Hematopoietic multipotent progenitor cell treated with erythropoietin and hydrocortisone succinate and interleukin-3 and kit ligand, for 4 days (in vitro differentiated cells): ENCODE measurements around the gene MEPE.

ENCODE experiments used
- DNase-seq: peaks from one replicate; pipeline ENCODE4 v3.0.0-alpha.2; 2015

Gene MEPE, protein sequence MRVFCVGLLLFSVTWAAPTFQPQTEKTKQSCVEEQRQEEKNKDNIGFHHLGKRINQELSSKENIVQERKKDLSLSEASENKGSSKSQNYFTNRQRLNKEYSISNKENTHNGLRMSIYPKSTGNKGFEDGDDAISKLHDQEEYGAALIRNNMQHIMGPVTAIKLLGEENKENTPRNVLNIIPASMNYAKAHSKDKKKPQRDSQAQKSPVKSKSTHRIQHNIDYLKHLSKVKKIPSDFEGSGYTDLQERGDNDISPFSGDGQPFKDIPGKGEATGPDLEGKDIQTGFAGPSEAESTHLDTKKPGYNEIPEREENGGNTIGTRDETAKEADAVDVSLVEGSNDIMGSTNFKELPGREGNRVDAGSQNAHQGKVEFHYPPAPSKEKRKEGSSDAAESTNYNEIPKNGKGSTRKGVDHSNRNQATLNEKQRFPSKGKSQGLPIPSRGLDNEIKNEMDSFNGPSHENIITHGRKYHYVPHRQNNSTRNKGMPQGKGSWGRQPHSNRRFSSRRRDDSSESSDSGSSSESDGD

DNA sequence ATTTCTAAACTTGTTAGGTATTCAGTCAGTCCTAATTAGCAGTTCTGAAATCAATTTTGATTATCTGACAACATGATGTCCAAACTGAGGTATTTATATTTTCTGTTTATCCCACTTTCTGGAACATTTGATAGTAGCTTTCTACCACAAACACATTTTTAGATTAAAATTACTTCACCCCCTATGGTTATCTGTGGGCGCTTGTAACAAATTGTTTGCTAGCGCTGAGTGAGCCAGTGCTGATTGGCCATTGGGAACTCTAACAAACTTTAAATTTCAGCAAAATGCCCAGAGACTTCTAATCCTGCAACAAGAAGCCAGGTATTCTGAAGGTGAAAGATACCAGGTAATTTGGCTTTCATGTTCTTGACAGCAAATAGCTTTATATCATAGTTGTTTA lies at the start of gene MEPE:
Gene MEPE (plus strand): TSS at position 301 of the 400 bp plus-strand sequence. CDS start 1,746 bp downstream, outside the sequence.
- DNase-seq: no peak

DNA sequence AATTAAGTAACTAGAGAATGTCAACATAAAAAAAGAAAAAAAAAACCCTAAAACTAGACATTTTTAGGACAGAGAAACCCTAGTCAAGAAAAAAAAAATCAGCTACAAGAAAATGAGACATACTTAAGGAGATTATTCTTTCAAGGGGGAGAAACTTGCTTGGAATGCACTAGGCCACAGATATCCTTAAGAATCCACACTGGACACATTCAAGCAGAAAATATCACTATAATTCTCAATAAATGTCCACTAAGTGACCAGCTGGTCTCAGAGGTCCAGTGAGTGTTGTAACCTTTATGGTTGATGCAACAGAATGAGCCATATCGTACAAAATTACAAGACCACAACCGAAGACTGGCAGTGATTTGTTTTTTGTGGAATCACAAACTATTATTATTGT lies 49.0 kb upstream of the MEPE start:
- no peak for DNase-seq

DNA sequence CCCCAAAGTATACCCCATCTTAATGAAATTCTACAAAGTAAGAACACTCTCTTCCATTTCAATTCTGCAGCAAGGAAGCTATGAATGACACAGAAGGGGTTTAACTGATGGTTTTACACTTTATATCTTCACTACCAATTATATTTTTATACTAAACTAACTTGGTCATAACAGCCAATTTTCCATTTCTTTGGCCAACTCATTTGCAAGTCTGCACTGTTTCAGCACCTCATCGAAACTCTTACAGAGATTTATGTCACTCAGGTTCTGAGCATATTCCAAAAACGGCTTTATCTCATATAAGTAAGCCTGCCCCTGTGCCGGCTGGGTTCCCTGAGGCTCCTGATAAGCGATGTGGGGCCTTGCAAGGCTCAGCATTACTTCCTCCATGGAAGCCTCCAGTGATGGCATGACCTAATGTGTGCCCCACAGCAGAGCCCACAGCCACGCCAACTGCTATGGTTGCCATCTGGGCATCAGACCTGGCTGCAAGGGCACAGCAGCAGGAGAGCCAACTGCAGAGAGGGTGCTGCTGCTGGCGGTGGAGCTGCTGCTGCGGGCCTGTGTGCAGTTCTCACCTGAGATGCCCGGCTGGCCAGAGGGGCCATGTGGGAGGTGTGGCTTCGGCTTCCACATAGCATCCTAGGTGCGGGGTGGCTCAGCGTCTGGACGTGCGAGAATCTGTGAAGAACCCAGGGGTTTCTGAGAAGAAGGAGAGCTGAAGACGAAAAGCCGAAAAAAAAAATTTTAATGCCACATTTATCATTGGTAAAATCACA lies 46.8 kb upstream of the MEPE start:
- DNase-seq: peak; percentile 62

DNA sequence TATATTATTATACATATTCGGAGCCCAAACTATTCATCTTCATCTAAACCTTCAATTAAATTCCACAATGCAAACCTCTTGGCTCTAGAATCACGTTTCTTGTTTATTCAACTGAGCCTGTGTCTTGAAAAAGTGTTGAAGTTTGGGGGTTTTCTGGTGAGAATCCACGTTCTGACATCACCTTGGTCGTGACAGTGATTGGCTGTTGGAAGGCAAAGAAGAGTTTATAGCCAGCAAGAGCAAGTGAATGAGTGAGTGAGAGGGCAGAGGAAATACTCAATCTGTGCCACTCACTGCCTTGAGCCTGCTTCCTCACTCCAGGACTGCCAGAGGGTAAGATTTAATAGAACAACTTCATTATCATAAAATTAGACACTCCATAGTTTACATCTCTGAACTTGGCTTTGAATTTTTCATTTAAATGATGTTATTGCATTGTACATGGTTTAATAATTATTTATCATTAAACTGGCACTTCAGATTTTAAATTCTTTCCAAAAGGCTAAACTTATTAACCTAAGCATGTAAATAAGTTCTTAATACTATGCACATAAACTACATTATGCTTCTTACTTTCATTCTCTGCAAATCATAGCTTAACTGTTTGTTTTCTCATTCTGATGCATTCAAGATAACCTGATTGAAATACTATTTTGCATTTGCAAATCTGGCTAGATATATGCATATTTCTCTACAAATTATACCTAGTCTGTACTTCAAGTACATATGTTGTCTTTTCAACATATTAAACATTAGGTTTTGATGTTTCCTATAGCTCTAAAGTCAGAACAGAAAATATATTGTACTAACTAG lies 33.3 kb upstream of the MEPE start, which contains the start of gene IBSP:
Gene IBSP (plus strand): TSS at position 254 of the 813 bp plus-strand sequence. CDS start 2,808 bp downstream, outside the sequence.
- DNase-seq: no peak

DNA sequence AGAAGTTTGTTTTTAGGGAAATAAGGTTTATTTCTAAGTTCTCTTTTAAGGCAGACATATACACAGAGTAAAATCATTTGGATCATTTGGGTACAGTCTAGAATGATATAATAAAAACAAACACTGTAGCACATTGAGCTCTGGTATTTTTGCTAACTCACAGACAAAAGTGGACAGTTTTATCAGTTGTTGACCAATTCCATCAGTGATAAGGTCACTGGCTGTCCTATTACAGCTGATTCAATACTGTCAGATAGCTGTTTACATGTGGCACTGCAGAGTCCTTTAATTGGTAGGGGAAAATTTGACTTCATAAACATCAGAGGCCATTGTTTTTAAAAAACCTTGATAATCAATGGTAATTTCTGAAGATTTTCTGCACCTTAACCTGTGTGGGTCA lies 29.9 kb upstream of the MEPE start:
- no peak for DNase-seq

DNA sequence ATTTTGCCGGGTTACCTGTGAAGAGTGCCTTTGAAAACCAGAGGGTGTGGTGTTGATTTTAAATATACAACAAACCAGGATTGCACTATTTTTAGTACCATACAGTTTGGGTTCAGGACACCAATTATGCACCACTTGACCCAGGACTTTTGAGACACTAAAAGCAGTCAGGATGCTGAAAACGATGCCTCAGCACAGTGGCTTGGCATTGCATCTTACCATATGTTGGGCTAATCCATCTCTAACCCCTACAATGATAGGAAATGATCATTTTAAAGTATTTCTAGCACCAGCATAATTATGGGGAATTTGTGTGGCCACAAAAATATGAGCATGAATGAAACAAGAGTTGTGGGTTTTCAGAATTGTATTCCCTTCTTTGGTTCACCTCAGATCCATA lies 29.3 kb upstream of the MEPE start:
- no peak for DNase-seq

DNA sequence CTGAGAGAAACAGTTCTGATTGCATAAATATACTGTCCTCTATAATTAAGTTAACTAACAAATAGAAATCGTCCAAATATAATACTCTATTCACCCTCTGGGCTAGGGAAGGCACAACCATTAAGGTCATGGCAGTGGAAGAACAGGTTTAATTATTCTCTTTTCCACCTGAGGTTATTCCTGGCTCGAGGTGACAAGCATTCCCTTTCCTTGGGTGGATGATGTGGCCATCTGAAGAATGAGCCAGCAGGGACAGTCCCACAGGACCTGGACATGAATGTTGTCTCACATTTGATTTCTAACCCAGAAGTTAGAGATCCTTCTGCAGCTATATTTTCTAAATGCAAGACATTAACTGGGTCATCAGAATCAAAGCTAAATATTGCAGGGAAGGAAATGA lies 27.9 kb upstream of the MEPE start:
- no peak for DNase-seq

DNA sequence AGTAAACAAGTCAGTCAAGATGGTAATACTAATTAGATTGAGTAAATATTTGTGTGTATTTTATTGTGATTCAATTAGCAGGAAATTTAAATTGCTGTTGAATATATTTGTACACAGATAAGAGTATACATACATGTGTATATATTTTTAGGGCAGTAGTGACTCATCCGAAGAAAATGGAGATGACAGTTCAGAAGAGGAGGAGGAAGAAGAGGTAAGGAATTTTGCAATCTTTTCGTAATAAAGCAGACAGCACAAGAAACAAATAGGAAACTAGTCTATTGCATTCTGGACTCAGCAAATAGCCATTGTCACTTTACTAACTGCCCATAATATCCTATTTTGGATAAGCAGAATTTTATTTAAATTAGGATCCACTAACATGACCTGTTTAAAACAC lies 26.8 kb upstream of the MEPE start:
- DNase-seq: no peak

DNA sequence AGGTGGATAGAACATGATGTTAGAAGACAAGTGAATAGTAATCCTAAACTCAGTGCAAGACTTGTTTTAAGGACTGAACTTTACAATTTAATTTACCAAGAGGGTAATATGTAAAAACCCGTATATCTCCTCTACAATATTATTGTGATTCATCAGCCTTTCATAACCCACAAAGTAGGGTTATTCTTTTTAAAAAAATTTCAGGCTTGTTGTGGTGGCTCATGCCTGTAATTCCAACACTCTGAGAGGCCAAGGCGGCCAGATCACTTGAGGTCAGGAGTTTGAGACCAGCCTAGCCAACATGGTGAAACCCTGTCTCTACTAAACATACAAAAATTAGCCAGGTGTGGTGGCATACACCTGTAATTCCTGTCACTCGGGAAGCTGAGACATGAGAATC lies 26.2 kb upstream of the MEPE start:
- DNase-seq: no peak

DNA sequence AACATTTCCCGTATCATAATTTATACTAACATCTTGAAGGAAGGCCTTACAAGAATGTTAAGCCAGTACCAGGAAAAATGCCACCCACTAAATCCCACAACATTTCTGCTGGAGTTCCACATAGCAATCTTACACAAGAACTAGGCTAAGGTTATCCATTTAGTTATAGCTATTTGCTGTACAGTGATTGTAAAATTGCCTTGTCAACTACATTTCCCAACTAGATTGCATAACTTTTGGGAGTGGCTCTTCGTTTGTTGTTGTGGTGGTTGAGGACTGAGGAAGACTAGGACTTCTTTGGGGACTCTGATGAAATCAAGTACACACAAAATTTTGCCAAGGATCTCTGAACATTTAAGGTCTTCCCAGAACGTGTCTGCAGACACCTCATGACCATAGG lies 25.4 kb upstream of the MEPE start:
- DNase-seq: no peak

DNA sequence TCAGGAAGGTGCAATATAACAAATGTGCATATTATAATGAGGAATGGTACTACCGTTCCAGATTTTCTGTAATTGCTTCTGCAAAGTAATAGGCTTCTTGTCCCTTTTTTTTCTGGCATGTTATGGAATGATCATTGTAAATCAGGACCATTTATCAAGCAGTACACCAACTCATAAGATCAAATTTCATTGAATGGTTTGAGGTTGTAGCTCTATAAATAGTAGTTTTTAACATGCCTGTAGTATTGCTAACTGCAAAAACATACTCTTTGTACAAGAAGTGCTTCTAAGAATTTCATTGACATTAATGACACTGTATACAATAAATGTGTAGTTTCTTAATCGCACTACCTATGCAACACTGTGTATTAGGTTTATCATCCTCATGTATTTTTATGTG lies 20.8 kb upstream of the MEPE start:
- no peak for DNase-seq

DNA sequence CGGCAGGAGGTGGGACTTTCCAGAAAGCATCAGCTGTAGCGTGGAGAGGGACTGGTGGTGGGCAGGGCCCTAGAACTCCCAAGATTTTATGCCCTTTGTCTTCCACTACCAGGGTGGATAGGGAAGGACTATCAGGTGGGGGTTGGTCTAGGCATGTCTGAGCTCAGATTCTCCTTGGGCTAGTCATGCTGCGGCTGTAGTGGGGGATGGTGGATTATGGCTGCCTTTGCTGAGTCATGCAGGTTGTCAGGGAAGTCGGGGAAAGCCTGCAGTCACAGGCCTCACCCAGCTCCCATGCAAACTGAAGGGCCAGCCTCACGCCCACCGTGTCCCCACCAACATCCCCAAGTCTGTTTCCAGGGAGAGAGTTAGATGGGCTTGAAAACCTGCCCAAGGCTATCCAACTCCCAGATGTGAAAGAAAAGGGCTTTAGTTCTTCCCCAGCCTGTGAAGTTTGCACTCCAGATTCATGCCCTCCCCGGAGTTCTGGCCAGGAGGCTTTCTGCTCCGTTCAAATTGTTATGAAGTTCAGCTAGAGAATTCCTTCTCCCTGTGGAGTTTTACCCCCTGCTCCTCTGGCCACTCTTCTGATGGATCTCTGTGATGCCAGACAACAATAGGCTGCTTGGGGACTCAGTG lies 13.4 kb upstream of the MEPE start:
- DNase-seq: peak; percentile 17

DNA sequence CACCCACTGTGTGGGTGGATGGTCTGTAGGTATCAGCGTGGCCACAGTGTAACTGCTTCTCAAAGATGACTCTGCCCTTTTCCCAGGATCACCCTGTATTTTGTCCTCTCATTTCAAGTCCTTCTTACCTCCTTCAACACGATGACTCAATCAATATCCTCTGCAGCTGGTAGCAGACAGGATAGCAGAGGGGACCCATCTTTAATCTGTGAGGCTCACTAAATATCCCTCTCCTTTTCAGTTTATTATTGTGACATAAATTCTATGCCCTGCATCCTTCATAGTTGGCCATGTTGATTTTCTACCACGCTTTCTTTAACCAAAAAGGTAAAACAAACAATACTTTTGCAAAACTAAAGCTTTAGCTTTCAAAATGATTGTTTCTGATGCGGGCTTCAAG lies 9.6 kb upstream of the MEPE start:
- DNase-seq: no peak

DNA sequence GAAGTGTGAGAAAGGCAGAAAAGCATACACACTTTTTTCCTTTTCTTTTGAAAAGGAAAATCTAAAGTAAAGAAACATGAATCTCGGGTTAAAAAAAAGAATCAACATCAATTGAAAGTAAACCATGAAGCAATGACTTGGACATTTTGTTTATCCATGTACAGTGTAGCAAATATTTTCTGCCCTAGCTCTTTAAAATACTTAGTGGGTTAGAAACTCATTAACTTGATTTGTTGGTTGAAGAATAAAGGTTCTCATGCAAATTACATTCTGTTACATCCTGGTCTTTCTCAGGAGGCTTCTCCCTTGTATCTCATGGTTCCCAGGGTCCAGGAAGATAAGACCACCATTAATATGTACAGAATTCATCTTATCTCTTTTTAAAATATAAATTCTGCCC lies 9.0 kb upstream of the MEPE start:
- DNase-seq: no peak

DNA sequence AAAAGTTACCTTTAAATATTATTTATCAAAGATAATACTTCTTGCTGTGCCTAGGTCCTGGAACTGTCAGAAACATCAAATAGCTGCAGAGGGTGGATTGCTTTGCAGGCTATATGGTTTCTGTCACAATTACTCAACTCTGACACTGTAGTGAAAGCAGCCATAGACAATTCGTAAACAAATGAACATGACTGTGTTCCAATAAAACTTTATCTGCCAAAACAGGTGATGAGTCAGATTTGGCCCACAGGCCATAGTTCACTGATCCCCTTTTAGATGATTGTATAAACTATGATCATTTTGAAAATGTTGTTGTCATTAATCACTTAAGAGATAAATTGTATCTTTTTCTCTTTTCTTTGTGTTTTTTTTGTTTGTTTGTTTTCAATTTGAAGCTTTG lies 8.4 kb upstream of the MEPE start:
- DNase-seq: no peak

DNA sequence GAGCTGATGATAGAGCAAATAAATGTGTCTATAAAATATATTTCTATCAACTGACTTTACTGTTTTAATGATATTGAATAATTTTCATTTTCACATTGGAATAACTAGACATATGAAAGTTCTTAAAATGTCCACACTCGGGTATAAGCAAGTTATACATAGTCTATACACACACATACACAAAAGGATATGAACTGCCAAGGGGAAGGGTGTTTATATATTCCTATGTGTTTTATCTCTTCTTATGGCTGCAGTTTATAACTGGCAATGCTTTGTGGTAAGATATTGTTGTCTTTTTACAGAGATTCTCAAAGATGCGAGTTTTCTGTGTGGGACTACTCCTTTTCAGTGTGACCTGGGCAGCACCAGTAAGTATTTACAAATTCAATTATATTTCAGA lies 1.6 kb downstream of the MEPE start:
- no peak for DNase-seq

DNA sequence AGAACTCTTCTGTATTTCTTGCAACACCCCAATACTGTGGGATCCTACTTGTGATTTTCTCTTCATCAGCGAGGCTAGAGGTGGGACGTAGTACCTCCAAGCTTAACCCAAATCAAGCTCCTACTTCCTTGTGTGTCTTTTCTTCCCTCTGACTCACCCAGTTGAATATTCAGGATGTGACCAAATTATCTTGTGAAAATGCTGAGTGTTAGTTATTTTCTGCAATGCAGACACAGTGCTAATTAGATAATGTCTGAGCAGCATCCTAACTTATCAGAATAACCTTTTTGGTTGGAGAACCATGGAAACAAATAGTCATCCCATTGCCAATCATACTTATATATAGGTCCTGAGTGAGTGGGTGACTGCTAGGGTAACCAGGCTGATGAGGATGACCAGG lies 2.4 kb downstream of the MEPE start:
- DNase-seq: no peak

DNA sequence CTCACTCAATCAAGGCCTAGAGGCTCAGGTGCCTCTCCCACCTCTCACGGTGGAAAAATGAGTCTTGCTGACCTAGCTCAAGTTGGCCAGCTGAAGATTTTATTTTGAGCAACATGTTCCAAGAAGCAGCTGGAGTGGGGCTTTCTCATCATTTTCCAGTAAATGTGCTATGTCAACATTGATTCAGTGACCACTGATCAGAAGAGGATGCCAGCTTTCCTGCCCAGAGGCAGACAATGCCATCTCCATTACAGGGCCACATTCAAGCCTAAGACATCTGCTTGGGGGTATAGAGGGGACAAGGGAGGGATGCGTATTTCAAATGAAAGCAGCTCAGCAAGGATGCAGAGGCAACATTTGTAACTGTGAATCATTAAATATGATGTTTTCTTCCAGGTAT lies 3.0 kb downstream of the MEPE start:
- DNase-seq: no peak

DNA sequence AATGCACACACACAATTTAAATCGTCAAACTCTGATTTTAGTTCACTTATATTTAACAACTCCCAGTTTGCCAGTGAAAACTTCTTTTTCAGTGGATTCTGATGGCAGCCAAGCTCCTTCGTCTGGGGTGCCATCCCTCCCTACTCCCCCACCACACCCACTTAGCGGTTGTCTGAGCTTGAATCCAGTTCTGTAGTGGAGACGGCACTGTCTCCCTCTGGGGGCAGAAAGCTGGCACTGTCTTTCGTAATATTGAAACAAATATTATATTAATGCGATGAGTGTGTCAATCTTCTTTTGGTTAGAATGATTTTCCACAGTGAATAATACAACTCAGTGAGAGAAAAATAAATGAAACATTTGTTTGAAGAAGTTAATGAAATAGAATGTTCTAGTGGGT lies 5.4 kb downstream of the MEPE start:
- peak; percentile 41 for DNase-seq

DNA sequence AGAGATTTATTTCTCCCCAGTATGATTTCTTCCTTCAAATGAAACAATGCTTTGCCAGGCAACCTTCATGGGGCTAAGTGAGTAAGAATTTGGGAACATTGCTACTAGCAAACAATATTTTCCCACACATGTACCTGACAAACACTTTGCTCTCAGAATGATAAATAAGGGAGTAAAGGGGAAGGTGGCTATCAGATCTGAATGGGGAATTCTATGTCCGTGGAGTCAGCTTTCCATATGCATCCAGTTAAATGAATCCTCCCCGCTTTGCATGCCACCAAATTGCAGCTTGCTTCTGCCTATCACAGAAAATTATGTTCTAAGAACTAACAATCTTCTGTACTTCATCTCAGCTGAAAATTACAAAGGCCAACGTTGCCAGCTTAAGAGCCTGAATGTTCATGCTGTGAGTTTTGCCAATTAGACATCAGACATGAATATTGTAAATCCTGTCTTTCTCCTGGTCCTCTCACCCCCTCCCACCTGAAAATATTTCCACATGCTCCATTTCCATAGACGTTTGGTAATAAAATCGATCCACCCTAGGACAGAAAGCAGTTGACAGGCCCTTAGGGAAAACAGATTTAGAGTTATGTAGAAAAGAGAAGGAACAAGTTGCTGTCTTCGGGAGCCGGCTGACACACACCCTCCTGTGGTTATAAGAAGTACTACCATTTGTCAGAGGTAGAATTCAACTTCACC lies 6.3 kb downstream of the MEPE start:
- peak; percentile 68 for DNase-seq

DNA sequence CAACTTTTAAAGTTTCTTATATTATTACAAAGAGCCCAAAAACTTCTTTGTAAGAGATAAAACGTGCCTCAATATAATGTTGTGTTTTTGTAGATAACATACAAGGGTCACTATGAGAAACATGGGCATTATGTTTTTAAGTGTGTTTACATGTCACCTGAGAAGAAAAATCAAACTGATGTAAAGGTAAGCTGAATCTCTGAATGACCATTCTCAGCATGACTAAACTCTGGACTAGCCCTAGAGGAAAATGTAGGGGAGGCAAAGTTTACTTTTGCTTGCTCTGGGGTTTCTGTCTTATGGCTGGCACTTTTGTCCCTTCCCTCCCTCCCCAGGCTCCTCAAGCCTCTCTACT lies 6.8 kb downstream of the MEPE start:
- DNase-seq: no peak

DNA sequence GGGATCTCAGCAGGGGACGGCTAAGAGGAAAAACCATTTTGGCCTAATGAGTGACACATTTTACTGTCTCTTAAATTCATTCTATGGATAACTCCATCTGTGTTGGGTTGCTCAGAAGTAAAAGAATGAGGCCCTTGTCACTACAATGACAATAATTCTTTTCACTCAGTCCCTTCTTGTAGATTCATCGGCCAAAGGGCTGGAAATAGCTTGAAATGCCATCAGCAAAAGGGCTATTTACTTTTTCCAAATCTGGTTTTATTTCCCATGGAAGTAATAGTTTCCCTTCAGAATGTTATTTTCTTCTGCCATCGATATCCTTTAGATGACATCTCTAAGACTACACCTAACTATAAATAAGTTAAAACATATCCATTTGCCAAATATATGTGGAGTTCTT lies 7.4 kb downstream of the MEPE start:
- DNase-seq: no peak
